Ovary (tissue), 9 donors: ENCODE data around the gene SHTN1. TPM values are rescaled to one million over a fixed set of nuclear protein-coding genes. Genes with fewer than 3 reads are reported as not detected.
A peak's percentile ranks its signal among the peaks of the same experiment; 100 is the strongest.

Experiments used
- DNase-seq, 5 donors: peaks; one replicate each; pipeline ENCODE4 v3.0.0-alpha.2; 2019 to 2020
- H3K27ac ChIP-seq, 2 donors: fragments of 200-600 bp; one replicate each; pipeline versions ENCODE4 v1.5.1 to v1.8.0; 2019 to 2022
- H3K27me3 ChIP-seq: fragments of 200-600 bp; one replicate; pipeline ENCODE4 v1.8.0; 2022
- H3K36me3 ChIP-seq: fragments of 200-600 bp; sonication (generic); one replicate; pipeline ENCODE4 v1.5.1; 2019
- H3K4me1 ChIP-seq: one replicate; pipeline ENCODE4 v1.8.1; 2013; ENCODE audit warnings: mild to moderate bottlenecking, moderate library complexity; ENCODE audit not compliant: insufficient read depth
- H3K4me3 ChIP-seq: fragments of 200-600 bp; sonication (generic); one replicate; pipeline ENCODE4 v1.5.1; 2017
- H3K9me3 ChIP-seq, 2 donors: fragments of 200-600 bp in 1 of 2; sonication (generic) in 1 of 2; one replicate each; pipeline versions ENCODE4 v1.5.1 to v1.8.1; 2013 to 2019; ENCODE audit warnings: mild to moderate bottlenecking in 1 of 2, moderate library complexity in 1 of 2
- CTCF ChIP-seq, 3 donors: fragments of 450-650 bp in 2 of 3; fragments of 200-600 bp in 1 of 3; IDR thresholded peaks; one replicate each; pipeline versions ENCODE4 v1.5.1 to v1.8.0; 2016 to 2022; ENCODE audit warnings: antibody characterized with exemption in 3 of 3, mild to moderate bottlenecking in 1 of 3
- EP300 ChIP-seq: sonication (generic); formaldehyde crosslinking; IDR thresholded peaks from one replicate; pipeline ENCODE4 v1.6.1; 2017; ENCODE audit warnings: antibody characterized with exemption
- POLR2A ChIP-seq: fragments of 450-650 bp; IDR thresholded peaks from one replicate; pipeline ENCODE4 v1.6.1; 2017; ENCODE audit warnings: antibody characterized with exemption, mild to moderate bottlenecking, moderate library complexity
- WGBS, 3 donors: extraction: QIAGEN DNeasy Blood & Tissue Kit in 1 of 3; methylation state at CpG; one replicate each; pipeline versions ENCODE4 v1.1.5 to v1.1.7; 2013 to 2017; 5-methylcytosine and 5-hydroxymethylcytosine counted together
- intact Hi-C, 4 donors: fragments of 100-400 bp; cut with DNase I; formaldehyde crosslinking; loops; one replicate each; pipeline versions ENCODE4 v1.11.0 to v1.15.1; 2022 to 2023
- polyA plus RNA-seq, 2 donors: library from polyadenylated mRNA; stranded (reverse); fragments of 200-250 nt in 1 of 2; fragments of 350-450 nt in 1 of 2; fragmentation: Illumina TruSeq in 1 of 2; extraction: RNeasy Lipid Tissue Mini Kit (QIAGEN cat#74804) in 1 of 2; gene quantifications; one replicate each; pipeline ENCODE4 v1.2.3, GENCODE V29; 2013 to 2014
- total RNA-seq, 7 donors: library from RNA; depleted of rRNA in 2 of 7; stranded (reverse); fragments of >200 nt in 2 of 7; fragmentation: NEBNext Ultra II Directional in 3 of 7; extraction: Animal tissue kit (Norgen Biotek cat#: 25700) in 3 of 7; gene quantifications; one replicate each; pipeline versions ENCODE4 v1.1.0 to v1.2.4, GENCODE V29; 2016 to 2023
- donor health status: DM: no; HTN: no; CAD: no; lungs with moderate emphysema.
- donor health status: DM: no; HTN: no; CAD: no.
- donor health status: Bipolar disorder and iron deficiency.
- donor health status: DM: yes; HTN: yes; CAD: no.
- donor health status: DM: no; HTN: no; CAD: no.
- donor health status: DM: yes; HTN: yes; CAD: no.

SHTN1 gene
- total and polyA plus RNA-seq, 9 donors, result 4.7 to 22.1 (median 16.3) TPM

GRCh38 chr10:116850058-116850611 is 154.9 kb downstream of the SHTN1 start:
- H3K27ac ChIP-seq, result peak overlapping the region in 1 of 2 donors; percentile 53
- WGBS, 3 donors, result 25 to 29% (median 27%) methylated on average over 10 of the region's 10 CpGs
- no peak for DNase-seq
- peaks cover 5% of the 10 kb centered on the region for H3K4me1 ChIP-seq
- intact Hi-C loops, result no loop called here
- TF ChIP-seq EP300 (no peak), POLR2A (no peak), CTCF (IDR thresholded peaks at IDR 0.05) (no peak)
- H3K9me3 ChIP-seq, result no peaks in the 10 kb centered on the region
- H3K27me3 ChIP-seq, result no peaks in the 10 kb centered on the region
- no peaks in the 10 kb centered on the region for H3K36me3 ChIP-seq
- H3K4me3 ChIP-seq, result peak overlapping the region; percentile 48

- Histone ChIP-seq H3K36me3 (no peaks in the 10 kb centered on the region), H3K27ac (peak within 1 kb of the TSS in 1 of 2 donors; percentile 53), H3K27me3 (no peaks in the 10 kb centered on the region), H3K4me1 (peaks cover 5% of the 10 kb centered on the region), H3K4me3 (peak within 1 kb of the TSS; percentile 48), H3K9me3 (no peaks in the 10 kb centered on the region)
- TF ChIP-seq EP300 (no peak), POLR2A (no peak), CTCF (IDR thresholded peaks at IDR 0.05) (no peak)
- 1% methylated on average over 52 to 55 of the region's 55 CpGs for WGBS, 3 donors
- peak; percentile 83 to 93 (median 90) for DNase-seq
- intact Hi-C loops, result no loop called here
These were observed 155.5 kb downstream of the SHTN1 start, which contains the start of gene ENO4 for GRCh38 chr10:116849248-116850057. TSS of gene ENO4 (plus strand) at chr10:116849499. CDS start at chr10:116849567, 68 bp downstream.

- no peak for TF ChIP-seq CTCF (IDR thresholded peaks at IDR 0.05)
- no peak for TF ChIP-seq POLR2A
- TF ChIP-seq EP300, result no peak
- peak overlapping the region in 1 of 2 donors; percentile 53 for H3K27ac ChIP-seq
- intact Hi-C loops, result no loop called here
- DNase-seq, result no peak
- H3K4me3 ChIP-seq, result peak overlapping the region; percentile 48
- H3K4me1 ChIP-seq, result peaks cover 5% of the 10 kb centered on the region
- 0 to 2% (median 1%) methylated on average over 22 to 23 of the region's 23 CpGs for WGBS, 3 donors
- no peaks in the 10 kb centered on the region for H3K9me3 ChIP-seq
- no peaks in the 10 kb centered on the region for H3K27me3 ChIP-seq
- no peaks in the 10 kb centered on the region for H3K36me3 ChIP-seq
These were observed 156.1 kb downstream of the SHTN1 start for GRCh38 chr10:116848944-116849247.

- Histone ChIP-seq H3K27me3 (no peaks in the 10 kb centered on the region), H3K27ac (peak overlapping the region in 1 of 2 donors; percentile 53), H3K4me1 (peaks cover 5% of the 10 kb centered on the region), H3K36me3 (no peaks in the 10 kb centered on the region), H3K4me3 (peak overlapping the region; percentile 48), H3K9me3 (no peaks in the 10 kb centered on the region)
- TF ChIP-seq POLR2A, result no peak
- TF ChIP-seq EP300, result no peak
- TF ChIP-seq CTCF (IDR thresholded peaks at IDR 0.05), result no peak
- no peak for DNase-seq
- 58 to 72% (median 65%) methylated on average over 17 of the region's 17 CpGs for WGBS, 3 donors
- intact Hi-C loops, result no loop called here
These were observed 156.7 kb downstream of the SHTN1 start for GRCh38 chr10:116848032-116848943.
